Ishikawa (cell line): Measurements from ENCODE around the gene RTKN2.

Experiments
- CEBPB ChIP-seq: IDR thresholded peaks from 2 replicates; pipeline ENCODE4 v1.6.1; 2012
- FOXM1 ChIP-seq: IDR thresholded peaks from 2 replicates; pipeline ENCODE4 v1.6.1; 2012; ENCODE audit warnings: low read depth, borderline replicate concordance
- MAX ChIP-seq: IDR thresholded peaks from 2 replicates; pipeline ENCODE4 v1.6.1; 2012
- RAD21 ChIP-seq: IDR thresholded peaks from 2 replicates; pipeline ENCODE4 v1.6.1; 2012; ENCODE audit warnings: low read depth
- TAF1 ChIP-seq: IDR thresholded peaks from 2 replicates; pipeline ENCODE4 v1.6.1; 2012; ENCODE audit warnings: low read depth, mild to moderate bottlenecking
- TF ChIP-seq, protein P1 (sequence below): IDR thresholded peaks from 2 replicates; pipeline ENCODE4 v1.6.1; 2012

GRCh38 chr10:62183857-62184795 lies 84.5 kb downstream of the RTKN2 start:
- no peak for TF ChIP-seq TAF1
- TF ChIP-seq MAX, result no peak
- TF ChIP-seq, protein P1, sequence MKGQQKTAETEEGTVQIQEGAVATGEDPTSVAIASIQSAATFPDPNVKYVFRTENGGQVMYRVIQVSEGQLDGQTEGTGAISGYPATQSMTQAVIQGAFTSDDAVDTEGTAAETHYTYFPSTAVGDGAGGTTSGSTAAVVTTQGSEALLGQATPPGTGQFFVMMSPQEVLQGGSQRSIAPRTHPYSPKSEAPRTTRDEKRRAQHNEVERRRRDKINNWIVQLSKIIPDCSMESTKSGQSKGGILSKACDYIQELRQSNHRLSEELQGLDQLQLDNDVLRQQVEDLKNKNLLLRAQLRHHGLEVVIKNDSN, result no peak
- no peak for TF ChIP-seq CEBPB
- TF ChIP-seq RAD21, result no peak
- no peak for TF ChIP-seq FOXM1
